Activated T-cell treated with anti-CD3 and anti-CD28 coated beads, Interleukin-2, amount 50 U/mL, for 24 hours (primary cell): ENCODE results near the gene CYP2F1.
"Not testable (repeated sequence)": the region's sequence is repeated elsewhere in the genome, so short reads cannot be mapped to it uniquely, and the experiment has no call there.

Experiments used
- DNase-seq: peaks from one replicate; pipeline ENCODE4 v3.0.0-alpha.2; 2020
- H3K27ac Mint-ChIP-seq: 2 replicates; pipeline ENCODE4 v1.8.0; 2020; ENCODE audit warnings: mild to moderate bottlenecking, mixed read lengths
- H3K27me3 Mint-ChIP-seq: 2 replicates; pipeline ENCODE4 v1.8.0; 2020; ENCODE audit warnings: mixed read lengths
- H3K36me3 Mint-ChIP-seq: 2 replicates; pipeline ENCODE4 v1.8.0; 2020; ENCODE audit warnings: low read depth, mixed read lengths
- H3K4me1 Mint-ChIP-seq: 2 replicates; pipeline ENCODE4 v1.8.0; 2020; ENCODE audit warnings: low read depth, mixed read lengths
- H3K4me3 Mint-ChIP-seq: 2 replicates; pipeline ENCODE4 v1.8.0; 2020; ENCODE audit warnings: mild to moderate bottlenecking, moderate library complexity, mixed read lengths
- H3K9me3 Mint-ChIP-seq: 2 replicates; pipeline ENCODE4 v1.8.0; 2020; ENCODE audit warnings: mixed read lengths

Gene CYP2F1

DNA sequence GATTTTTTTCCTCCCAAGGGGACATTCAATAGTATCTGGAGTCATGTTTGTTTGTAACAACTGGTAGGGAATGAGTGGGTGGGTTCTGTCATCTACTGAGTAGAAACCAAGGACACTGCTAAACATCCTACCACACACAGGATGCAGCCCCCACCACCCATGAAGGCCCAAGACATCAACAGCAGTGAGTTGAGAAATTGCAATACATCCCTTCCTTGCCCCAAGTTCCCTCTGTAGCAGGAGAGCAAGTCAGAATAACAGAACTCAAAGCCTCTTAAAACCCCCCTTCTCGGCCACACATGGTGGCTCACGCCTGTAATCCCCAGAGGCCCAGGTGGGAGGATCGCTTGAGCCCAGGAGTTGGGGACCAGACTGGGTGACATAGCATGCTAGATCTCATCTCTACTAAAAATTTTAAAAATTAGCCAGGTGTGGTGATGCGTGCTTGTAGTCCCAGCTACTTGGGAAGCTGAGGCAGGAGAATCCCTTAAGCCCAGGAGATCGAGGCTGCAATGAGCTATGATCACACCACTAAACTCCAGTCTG, 2.4 kb upstream of the CYP2F1 start:
- Mint-ChIP-seq H3K4me1 (no peaks in the 10 kb centered on the region), H3K4me3 (no peak overlapping the region), H3K27ac (no peak overlapping the region), H3K36me3 (no peaks in the 10 kb centered on the region), H3K9me3 (no peaks in the 10 kb centered on the region), H3K27me3 (no peaks in the 10 kb centered on the region)
- DNase-seq: no peak

DNA sequence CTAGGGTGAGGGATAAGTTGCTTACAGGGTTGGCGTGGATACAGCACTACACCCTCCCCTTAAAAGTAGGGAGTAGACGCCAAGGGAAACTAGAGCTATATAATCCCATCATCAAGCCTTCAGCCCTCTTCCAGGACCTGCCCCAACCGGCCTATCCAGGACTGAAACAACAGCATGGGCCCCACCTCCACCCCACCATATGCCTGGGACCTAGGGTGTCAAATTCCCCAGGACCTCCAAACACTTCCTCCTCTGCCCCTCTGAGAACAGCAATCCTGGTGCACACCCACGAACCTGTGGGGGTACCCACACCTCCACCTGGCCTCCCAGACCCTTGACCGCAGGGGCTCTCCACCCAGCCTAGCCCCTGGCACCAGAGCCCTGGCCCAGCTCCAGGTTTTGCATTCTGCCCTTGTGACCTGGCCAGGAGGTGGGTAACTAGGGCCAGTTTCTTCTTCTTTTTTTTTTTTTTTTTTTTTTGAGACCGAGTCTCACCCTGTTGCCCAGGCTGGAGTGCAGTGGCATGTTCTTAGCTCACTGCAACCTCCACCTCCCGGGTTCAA, 1.4 kb upstream of the CYP2F1 start:
- no peaks in the 10 kb centered on the region for H3K27me3 Mint-ChIP-seq
- no peak for DNase-seq
- H3K4me1 Mint-ChIP-seq: no peaks in the 10 kb centered on the region
- no peaks in the 10 kb centered on the region for H3K36me3 Mint-ChIP-seq
- H3K9me3 Mint-ChIP-seq: no peaks in the 10 kb centered on the region
- no peak overlapping the region for H3K27ac Mint-ChIP-seq
- H3K4me3 Mint-ChIP-seq: no peak overlapping the region

DNA sequence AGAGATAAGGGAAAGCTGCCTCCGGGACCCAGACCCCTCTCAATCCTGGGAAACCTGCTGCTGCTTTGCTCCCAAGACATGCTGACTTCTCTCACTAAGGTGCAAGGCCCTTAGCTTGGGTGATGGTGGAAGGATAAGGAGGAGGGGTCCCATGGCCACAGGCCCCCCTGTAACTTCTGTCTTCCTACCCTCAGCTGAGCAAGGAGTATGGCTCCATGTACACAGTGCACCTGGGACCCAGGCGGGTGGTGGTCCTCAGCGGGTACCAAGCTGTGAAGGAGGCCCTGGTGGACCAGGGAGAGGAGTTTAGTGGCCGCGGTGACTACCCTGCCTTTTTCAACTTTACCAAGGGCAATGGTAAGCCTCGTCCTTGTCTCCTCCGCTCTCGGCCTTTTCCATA, 2.0 kb downstream of the CYP2F1 start:
- peaks cover 15% of the 10 kb centered on the region for H3K4me1 Mint-ChIP-seq
- no peaks in the 10 kb centered on the region for H3K9me3 Mint-ChIP-seq
- no peak for DNase-seq
- H3K36me3 Mint-ChIP-seq: no peaks in the 10 kb centered on the region
- no peak overlapping the region for H3K4me3 Mint-ChIP-seq
- H3K27me3 Mint-ChIP-seq: no peaks in the 10 kb centered on the region
- no peak overlapping the region for H3K27ac Mint-ChIP-seq

DNA sequence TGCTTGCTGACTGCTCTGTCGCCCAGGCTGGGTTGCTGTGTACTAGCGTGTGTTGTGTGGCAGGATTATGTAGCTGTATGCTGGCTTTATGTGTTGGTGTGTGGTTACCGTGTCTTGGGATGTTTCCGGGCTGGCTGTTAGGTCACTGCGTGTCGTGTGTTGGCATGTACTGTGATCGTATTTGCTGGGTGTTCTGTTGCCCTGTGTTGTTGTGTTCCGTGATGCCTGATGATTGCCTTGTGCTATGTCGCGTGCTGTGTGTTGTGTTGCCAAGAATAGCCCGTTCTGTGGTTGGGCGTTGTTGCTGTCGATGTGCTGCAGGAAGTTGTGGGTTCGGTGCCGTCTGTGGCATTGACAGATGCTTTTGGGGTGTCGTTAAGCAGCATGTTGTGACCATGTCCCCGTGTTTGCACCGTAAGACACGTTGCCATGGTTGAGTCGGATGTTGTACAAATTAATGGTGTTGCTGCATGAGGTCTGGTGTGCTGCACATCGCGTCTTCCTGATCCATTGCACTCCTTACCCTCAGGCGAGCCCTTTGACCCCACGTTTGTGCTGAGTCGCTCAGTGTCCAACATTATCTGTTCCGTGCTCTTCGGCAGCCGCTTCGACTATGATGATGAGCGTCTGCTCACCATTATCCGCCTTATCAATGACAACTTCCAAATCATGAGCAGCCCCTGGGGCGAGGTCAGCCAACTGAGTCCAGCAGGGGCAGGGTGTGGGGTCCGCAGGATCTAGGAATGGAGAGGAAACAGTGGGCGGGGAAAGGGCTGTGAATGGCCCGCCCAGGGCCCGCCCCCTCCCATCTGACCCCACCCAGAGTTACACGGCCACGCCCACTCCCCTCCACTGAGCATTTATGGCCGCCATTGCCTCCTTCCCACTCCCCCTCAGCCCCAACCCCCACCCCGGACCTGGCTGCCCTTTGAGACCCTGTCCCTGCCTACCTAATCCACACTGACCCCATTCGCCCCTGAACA, 7.0 kb downstream of the CYP2F1 start:
- Mint-ChIP-seq H3K4me3 (peak overlapping the region; percentile 1), H3K27ac (peak overlapping the region; percentile 56), H3K4me1 (peaks cover 26% of the 10 kb centered on the region)
- not testable (repeated sequence) for H3K27me3 Mint-ChIP-seq, H3K36me3 Mint-ChIP-seq, H3K9me3 Mint-ChIP-seq
- peak; percentile 54 for DNase-seq

DNA sequence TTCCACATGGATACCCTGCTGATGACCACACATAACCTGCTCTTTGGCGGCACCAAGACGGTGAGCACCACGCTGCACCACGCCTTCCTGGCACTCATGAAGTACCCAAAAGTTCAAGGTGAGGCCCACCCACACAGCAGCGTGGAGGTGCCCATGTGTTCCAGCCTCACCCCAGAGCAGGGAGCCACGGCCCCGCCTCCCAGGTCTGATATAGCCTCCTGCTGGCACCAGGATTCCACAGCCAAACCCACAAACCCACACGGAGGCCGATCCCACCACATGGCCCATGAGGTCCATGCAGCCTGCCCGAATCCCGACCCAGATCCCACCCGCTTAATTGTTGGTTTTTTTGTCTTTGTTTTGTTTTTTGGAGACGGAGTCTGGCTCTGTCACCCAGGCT, 8.6 kb downstream of the CYP2F1 start:
- H3K27ac Mint-ChIP-seq, H3K4me3 Mint-ChIP-seq, H3K27me3 Mint-ChIP-seq, H3K9me3 Mint-ChIP-seq, H3K36me3 Mint-ChIP-seq, DNase-seq: not testable (repeated sequence)
- H3K4me1 Mint-ChIP-seq: peaks cover 38% of the 10 kb centered on the region

DNA sequence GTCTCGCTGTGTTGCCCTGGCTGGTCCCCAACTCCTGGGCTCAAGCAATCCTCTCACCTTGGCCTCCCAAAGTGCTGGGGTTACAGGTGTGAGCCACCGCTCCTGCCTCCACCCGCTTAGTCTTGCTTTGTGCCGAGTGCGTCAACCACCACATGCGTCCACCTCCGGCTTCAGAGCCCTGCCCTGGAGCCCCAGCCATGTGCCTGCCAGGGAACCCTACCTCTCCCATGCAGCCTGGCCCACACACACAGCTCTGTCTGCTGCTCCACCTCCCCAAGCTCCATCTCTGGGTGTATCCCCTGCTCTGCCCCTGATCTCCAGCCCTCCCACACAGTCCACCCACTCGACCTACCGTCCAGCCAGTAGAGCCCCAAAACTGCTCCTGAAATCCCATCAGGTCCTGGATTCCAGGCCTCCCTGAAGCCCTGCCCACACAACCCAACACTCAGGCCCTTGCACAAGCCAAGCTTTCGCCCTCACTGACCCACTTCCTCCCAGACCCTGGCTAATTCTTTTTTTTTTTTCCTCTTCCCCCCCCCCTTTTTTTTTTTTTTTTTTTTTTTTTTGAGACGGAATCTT, 9.6 kb downstream of the CYP2F1 start:
- H3K9me3 Mint-ChIP-seq: no peaks in the 10 kb centered on the region
- no peak overlapping the region for H3K4me3 Mint-ChIP-seq

DNA sequence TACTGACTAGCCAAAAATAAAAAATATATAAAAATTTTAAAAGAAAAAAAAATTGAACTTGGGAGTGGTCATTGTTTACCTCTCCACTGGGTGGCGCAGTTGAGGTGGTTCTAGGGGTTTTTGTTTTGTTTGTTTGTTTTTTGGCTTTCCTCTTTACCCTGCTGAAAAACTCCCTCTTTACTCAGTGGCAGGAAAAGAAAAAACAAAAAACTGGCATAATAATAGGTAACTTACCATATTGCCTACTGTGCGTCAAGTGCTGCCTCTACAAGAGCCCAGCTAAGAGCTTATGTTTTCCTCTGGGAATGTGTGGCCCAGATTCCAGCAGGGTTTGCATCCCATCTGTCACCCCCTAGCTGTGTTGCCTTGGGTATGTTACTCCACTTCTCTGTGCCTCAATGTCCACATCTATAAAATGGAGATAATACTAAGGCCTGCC, 12.6 kb downstream of the CYP2F1 start:
- H3K27me3 Mint-ChIP-seq, H3K4me3 Mint-ChIP-seq, H3K27ac Mint-ChIP-seq, H3K9me3 Mint-ChIP-seq, DNase-seq, H3K36me3 Mint-ChIP-seq: not testable (repeated sequence)
- peaks cover 26% of the 10 kb centered on the region for H3K4me1 Mint-ChIP-seq

More for the DNA sequence above, 9.6 kb downstream of the CYP2F1 start:
- DNase-seq: no peak
- H3K27ac Mint-ChIP-seq: no peak overlapping the region
- H3K36me3 Mint-ChIP-seq: no peaks in the 10 kb centered on the region
- H3K4me1 Mint-ChIP-seq: peaks cover 43% of the 10 kb centered on the region
- no peaks in the 10 kb centered on the region for H3K27me3 Mint-ChIP-seq

DNA sequence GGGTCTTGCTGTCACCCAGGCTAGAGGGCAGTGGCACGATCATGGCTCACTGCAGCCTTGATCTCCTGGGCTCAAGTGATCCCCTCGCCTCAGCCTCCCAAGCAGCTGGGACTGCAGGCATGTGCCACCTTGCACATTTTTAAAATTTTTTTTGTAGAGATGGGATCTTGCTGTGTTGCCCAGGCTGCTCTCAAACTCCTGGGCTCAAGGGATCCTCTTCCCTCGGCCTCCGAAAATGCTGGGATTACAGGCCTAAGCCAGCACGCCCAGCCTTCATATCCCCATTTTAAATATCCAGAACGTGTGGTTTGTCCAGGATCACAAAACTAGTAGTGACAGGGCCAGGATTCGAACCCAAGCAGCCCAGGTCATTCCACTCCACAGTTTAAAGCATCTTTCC, 13.1 kb downstream of the CYP2F1 start:
- not testable (repeated sequence) for DNase-seq, H3K36me3 Mint-ChIP-seq, H3K27me3 Mint-ChIP-seq, H3K4me3 Mint-ChIP-seq, H3K27ac Mint-ChIP-seq, H3K9me3 Mint-ChIP-seq
- H3K4me1 Mint-ChIP-seq: peaks cover 24% of the 10 kb centered on the region

DNA sequence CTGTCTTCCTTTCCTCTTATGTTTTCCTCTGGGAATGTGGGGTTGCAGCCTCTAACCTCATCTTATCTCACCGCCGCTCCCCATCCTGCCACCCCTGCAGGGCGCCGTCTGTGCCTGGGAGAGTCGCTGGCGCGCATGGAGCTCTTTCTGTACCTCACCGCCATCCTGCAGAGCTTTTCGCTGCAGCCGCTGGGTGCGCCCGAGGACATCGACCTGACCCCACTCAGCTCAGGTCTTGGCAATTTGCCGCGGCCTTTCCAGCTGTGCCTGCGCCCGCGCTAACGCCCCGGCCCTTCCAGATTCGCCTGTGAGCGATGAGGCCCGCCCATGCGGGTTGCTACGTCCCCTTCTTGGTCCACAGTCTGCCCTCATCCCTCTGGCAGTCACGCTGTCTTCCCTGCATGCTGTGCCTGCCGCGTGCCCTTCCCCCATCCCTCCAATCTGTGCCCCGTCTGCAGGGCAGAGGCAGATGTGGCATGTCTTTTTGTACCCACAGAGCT, 13.6 kb downstream of the CYP2F1 start:
- not testable (repeated sequence) for H3K27ac Mint-ChIP-seq, H3K36me3 Mint-ChIP-seq
- peak overlapping the region; percentile 50 for H3K4me3 Mint-ChIP-seq

DNA sequence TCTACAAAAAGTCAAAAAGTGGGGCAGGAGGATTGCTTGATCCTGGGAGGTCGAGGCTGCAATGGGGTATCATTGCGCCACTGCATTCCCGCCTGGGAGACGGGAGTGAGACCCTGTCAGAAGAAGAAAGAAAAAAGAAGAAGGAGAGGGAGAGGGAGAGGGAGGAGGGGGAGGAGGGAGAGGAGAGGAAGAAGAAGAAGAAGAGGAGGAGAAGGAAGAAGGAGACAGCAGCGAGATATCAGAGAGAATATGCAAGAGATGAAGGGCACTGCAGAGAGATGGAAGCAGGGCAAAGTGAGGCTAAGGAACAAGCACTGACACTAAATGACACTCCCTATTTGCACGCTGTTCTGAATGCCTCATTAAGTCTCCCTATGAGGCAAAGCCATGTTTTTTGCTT, 14.5 kb downstream of the CYP2F1 start:
- Mint-ChIP-seq H3K4me3 (no peak overlapping the region), H3K27me3 (no peaks in the 10 kb centered on the region), H3K27ac (no peak overlapping the region), H3K36me3 (no peaks in the 10 kb centered on the region), H3K9me3 (no peaks in the 10 kb centered on the region), H3K4me1 (peaks cover 19% of the 10 kb centered on the region)
- DNase-seq: no peak

More for the DNA sequence above, 13.6 kb downstream of the CYP2F1 start:
- DNase-seq: peak; percentile 81
- peaks cover 19% of the 10 kb centered on the region for H3K4me1 Mint-ChIP-seq
- not testable (repeated sequence) for H3K9me3 Mint-ChIP-seq, H3K27me3 Mint-ChIP-seq

DNA sequence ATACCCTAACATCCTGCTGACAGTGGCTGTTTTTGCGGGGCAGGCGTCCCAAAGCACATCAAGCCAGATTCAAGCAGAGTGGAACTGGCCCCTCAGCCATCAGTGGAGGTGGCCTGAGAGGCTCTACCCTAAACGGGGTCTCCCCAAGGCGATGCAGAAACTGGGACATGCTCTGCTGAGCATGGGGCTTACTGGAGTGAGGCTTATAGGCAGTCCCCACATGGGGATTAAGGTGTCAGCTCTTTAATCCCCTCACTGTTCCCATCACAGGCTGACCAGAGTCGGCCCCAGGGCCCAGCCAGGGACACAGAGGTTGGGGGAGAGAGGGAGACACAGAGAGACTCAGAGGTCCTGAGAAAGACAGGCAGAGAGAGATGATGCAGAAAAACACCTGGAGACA, 17.0 kb downstream of the CYP2F1 start:
- DNase-seq: no peak
- peaks cover 23% of the 10 kb centered on the region for H3K4me1 Mint-ChIP-seq
- H3K36me3 Mint-ChIP-seq: no peaks in the 10 kb centered on the region
- peaks cover 3% of the 10 kb centered on the region for H3K27me3 Mint-ChIP-seq
- H3K27ac Mint-ChIP-seq: no peak overlapping the region
- no peaks in the 10 kb centered on the region for H3K9me3 Mint-ChIP-seq
- H3K4me3 Mint-ChIP-seq: no peak overlapping the region

DNA sequence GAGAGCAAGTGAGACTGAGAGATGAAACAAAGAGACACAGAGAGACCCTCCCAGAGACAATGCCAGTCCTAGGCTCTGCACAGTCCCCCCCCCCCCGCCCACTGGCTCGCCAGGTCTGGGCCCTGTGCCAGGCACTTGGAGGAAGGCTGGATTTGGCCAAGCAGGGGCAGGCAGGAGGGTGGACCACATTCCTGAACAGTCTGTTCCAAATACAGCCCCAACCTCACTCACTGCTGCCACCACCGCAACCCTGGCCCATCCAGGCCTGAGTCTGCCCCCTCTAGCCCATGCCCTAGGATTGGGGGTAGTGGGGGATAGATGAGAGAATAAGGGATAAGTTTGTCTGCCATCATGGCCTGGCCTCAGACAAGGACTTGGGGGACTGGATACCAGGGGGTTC, 19.0 kb downstream of the CYP2F1 start:
- Mint-ChIP-seq H3K4me1 (peaks cover 13% of the 10 kb centered on the region), H3K36me3 (no peaks in the 10 kb centered on the region), H3K27ac (no peak overlapping the region), H3K4me3 (no peak overlapping the region), H3K9me3 (no peaks in the 10 kb centered on the region), H3K27me3 (peaks cover 3% of the 10 kb centered on the region)
- no peak for DNase-seq

DNA sequence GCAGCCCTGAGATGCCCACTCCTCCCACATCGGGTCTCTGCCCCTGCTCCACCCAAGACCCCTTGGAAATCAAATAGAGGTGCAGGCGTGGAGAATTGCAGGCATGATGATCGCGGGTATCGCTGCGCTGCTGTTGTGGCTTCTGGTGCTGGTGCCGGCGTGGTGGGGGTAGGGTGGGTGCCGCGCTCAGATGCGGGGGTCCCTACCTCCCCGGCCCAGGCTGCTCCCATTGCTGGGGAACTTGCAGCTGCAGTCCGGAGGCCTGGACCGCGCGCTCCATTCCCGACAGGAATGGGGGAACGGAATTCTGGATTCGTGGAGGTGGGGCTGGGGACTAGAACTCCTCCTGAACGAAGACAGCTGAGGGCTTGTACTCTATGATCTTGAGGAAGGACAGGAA, 20.4 kb downstream of the CYP2F1 start:
- Mint-ChIP-seq H3K27me3 (peaks cover 3% of the 10 kb centered on the region), H3K27ac (no peak overlapping the region), H3K4me3 (peak overlapping the region; percentile 23), H3K36me3 (no peaks in the 10 kb centered on the region), H3K4me1 (peaks cover 11% of the 10 kb centered on the region), H3K9me3 (no peaks in the 10 kb centered on the region)
- DNase-seq: no peak

DNA sequence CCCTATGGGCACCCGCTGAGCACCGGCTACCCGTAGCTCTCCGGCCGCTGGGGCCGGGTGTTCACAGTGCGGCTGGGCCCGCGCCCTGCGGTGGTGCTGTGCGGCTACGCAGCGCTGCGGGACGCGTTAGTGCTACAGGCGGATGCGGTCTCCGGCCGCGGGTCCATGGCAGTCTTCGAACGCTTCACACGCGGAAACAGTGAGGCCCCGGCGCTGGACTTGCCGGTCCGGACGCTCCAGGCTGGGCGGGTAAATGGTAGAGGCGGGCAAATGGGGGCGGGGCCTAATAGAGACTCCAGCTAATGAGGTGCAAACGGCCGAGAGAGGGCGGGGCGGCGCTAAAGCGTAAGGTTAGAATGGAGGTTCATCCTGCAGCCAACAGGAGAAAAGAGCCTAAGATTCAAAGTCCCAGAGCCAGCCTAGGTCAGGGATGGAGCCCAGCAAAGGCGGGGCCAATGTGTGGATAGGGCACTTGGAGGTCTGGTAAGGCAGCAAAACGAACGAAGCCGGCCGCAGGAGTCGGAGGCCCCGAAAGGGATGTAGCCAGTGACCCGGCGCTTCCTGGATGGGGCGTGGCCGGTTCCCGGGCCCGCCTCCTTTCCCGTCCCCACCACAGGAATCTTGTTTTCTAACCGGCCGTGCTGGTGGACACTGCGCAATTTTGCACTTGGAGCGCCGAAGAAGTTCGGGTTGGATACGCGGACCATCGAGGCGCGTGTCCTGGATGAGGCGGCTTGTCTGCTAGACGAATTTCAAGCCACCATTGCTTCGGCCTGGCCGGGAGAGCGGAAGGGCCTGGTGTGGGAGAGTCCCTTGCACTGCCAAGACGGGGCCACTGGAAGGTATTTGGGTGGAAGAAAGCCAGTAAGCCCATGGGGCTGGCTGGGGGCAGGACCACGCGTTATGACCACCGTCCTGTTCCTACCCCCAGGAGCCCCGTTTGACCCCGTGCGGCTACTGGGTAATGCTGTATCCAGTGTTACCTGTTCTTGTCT, 21.5 kb downstream of the CYP2F1 start:
- peak; percentile 63 for DNase-seq
- H3K9me3 Mint-ChIP-seq, H3K36me3 Mint-ChIP-seq, H3K27me3 Mint-ChIP-seq: not testable (repeated sequence)
- Mint-ChIP-seq H3K4me1 (peaks cover 11% of the 10 kb centered on the region), H3K27ac (peak overlapping the region; percentile 57), H3K4me3 (peak overlapping the region; percentile 77)
